Endothelial cell of umbilical vein (primary cell): ENCODE results near the gene ABCC5. TPM values are rescaled to one million over a fixed set of nuclear protein-coding genes. Genes with fewer than 3 reads are reported as not detected.

Experiments used
- BruUV-seq: library from RNA; stranded (reverse); fragments of 400-500 nt; replicated peaks from 2 replicates; lab custom pipeline; 2021; lab: Mats Ljungman, UMichigan
- CTCF ChIA-PET: fragments of 300-600, 350-600 bp; sonication (Branson Sonifier 250); formaldehyde crosslinking; loops from one replicate; lab custom pipeline; 2021; ENCODE audit warnings: antibody characterized with exemption, inconsistent platforms; lab: Charles Lee
- POLR2A ChIA-PET: fragments of 300-600, 350-600 bp; sonication (Branson Sonifier 250); formaldehyde crosslinking; loops from one replicate; lab custom pipeline; 2021; ENCODE audit warnings: antibody characterized with exemption, inconsistent platforms; lab: Charles Lee
- DNase-seq: peaks from one replicate; pipeline ENCODE4 v3.0.0-alpha.2; 2011; ENCODE audit warnings: low read depth, low spot score
- FAIRE-seq: peaks from 2 replicates; lab custom pipeline; 2011; peaks lifted over from hg19 to GRCh38; lab: Jason Lieb, UNC
- H2AFZ ChIP-seq: 2 replicates; pipeline ENCODE4 v1.6.0; 2012; ENCODE audit warnings: low read depth, low read length, control low read depth, inconsistent platforms
- H3K27ac ChIP-seq: 2 replicates; pipeline ENCODE4 v1.5.1; 2011; ENCODE audit warnings: low read depth, mild to moderate bottlenecking, control low read depth, low read length, moderate library complexity; ENCODE audit not compliant: insufficient read depth
- H3K27me3 ChIP-seq, 2 experiments: 2 replicates each; pipeline versions ENCODE4 v1.6.0 to v1.6.1; 2011; ENCODE audit warnings: low read length in 2 of 2, mixed read lengths in 1 of 2; ENCODE audit not compliant: control insufficient read depth in 2 of 2, insufficient read depth in 2 of 2
- H3K36me3 ChIP-seq, 2 experiments: 2 replicates in 1 of 2; 3 replicates in 1 of 2; pipeline ENCODE4 v1.5.1; 2011; ENCODE audit warnings: low read length in 2 of 2, mild to moderate bottlenecking in 1 of 2, moderate library complexity in 1 of 2; ENCODE audit not compliant: control insufficient read depth in 2 of 2, insufficient read depth in 2 of 2; ENCODE audit errors: extremely low read depth in 1 of 2
- H3K4me1 ChIP-seq: 3 replicates; pipeline ENCODE4 v1.5.1; 2011; ENCODE audit warnings: mild to moderate bottlenecking, low read length; ENCODE audit not compliant: control insufficient read depth, insufficient read depth; ENCODE audit errors: extremely low read depth
- H3K4me2 ChIP-seq: 2 replicates; pipeline ENCODE4 v1.6.1; 2011; ENCODE audit warnings: low read length, control low read depth, mixed read lengths; ENCODE audit not compliant: insufficient read depth
- H3K4me3 ChIP-seq, 3 experiments: fragments of 200-600 bp in 1 of 3; sonication (generic), shearing (Covaris generic) in 1 of 3; replicated peaks in 1 of 3; 2 replicates each; pipeline ENCODE4 v1.5.1; 2011 to 2016; ENCODE audit warnings: control low read depth in 3 of 3, low read length in 3 of 3, mild to moderate bottlenecking in 2 of 3, inconsistent platforms in 1 of 3, low read depth in 1 of 3, moderate library complexity in 1 of 3; ENCODE audit not compliant: insufficient read depth in 1 of 3
- H3K79me2 ChIP-seq: 2 replicates; pipeline ENCODE4 v1.6.0; 2012; ENCODE audit warnings: low read length, inconsistent platforms; ENCODE audit not compliant: control insufficient read depth, insufficient read depth
- H3K9ac ChIP-seq: replicated peaks from 2 replicates; pipeline ENCODE3; 2011; ENCODE audit warnings: low read length, control low read depth; ENCODE audit not compliant: insufficient read depth; ENCODE audit errors: extremely low read depth
- H3K9me1 ChIP-seq: replicated peaks from 3 replicates; pipeline ENCODE4 v1.6.0; 2011; ENCODE audit warnings: mild to moderate bottlenecking, low read length; ENCODE audit not compliant: control insufficient read depth, insufficient read depth; ENCODE audit errors: extremely low read depth
- H3K9me3 ChIP-seq: replicated peaks from 2 replicates; pipeline ENCODE4 v1.5.1; 2012; ENCODE audit warnings: low read length, inconsistent platforms; ENCODE audit not compliant: control insufficient read depth, insufficient read depth
- H4K20me1 ChIP-seq: replicated peaks from 2 replicates; pipeline ENCODE3; 2011; ENCODE audit warnings: mild to moderate bottlenecking, low read length; ENCODE audit not compliant: control insufficient read depth, insufficient read depth; ENCODE audit errors: extremely low read depth
- CTCF ChIP-seq, 2 donors: IDR thresholded peaks; 1 replicate in 1 of 2; 2 replicates in 1 of 2; pipeline ENCODE4 v1.5.1; 2011; ENCODE audit warnings: low read length in 2 of 2, mild to moderate bottlenecking in 2 of 2, moderate library complexity in 2 of 2, control low read depth in 1 of 2, inconsistent platforms in 1 of 2, low read depth in 1 of 2; ENCODE audit not compliant: insufficient read depth in 1 of 2; ENCODE audit errors: extremely low read depth in 1 of 2
- EZH2 ChIP-seq: IDR thresholded peaks from 2 replicates; pipeline ENCODE4 v1.6.1; 2012; ENCODE audit warnings: borderline replicate concordance, low read depth, mild to moderate bottlenecking, moderate library complexity, low read length, inconsistent platforms; ENCODE audit not compliant: severe bottlenecking
- FOS ChIP-seq: IDR thresholded peaks from 2 replicates; pipeline ENCODE4 v1.6.1; 2011; ENCODE audit warnings: mild to moderate bottlenecking, low read length, moderate library complexity, borderline replicate concordance; ENCODE audit not compliant: insufficient read depth
- GATA2 ChIP-seq: IDR thresholded peaks from 2 replicates; pipeline ENCODE4 v1.7.0; 2011; ENCODE audit warnings: low read depth, mild to moderate bottlenecking, moderate library complexity, mixed read lengths, low read length; ENCODE audit not compliant: insufficient read length, insufficient read depth
- JUN ChIP-seq: IDR thresholded peaks from 2 replicates; pipeline ENCODE4 v1.6.1; 2011; ENCODE audit warnings: borderline replicate concordance, low read depth; ENCODE audit not compliant: insufficient read length, insufficient read depth
- MAX ChIP-seq: IDR thresholded peaks from 2 replicates; pipeline ENCODE4 v1.6.1; 2011; ENCODE audit not compliant: insufficient read depth, insufficient read length
- MYC ChIP-seq: IDR thresholded peaks from one replicate; pipeline ENCODE4 v1.6.1; 2011; ENCODE audit warnings: mild to moderate bottlenecking, low read depth, low read length
- POLR2A ChIP-seq: IDR thresholded peaks from 2 replicates; pipeline ENCODE4 v1.6.1; 2012; ENCODE audit warnings: low read depth, mild to moderate bottlenecking, control low read depth, low read length
- POLR2AphosphoS5 ChIP-seq: IDR thresholded peaks from 2 replicates; pipeline ENCODE4 v1.6.1; 2012; ENCODE audit warnings: low read depth, mild to moderate bottlenecking, control low read depth, low read length, moderate library complexity; ENCODE audit not compliant: insufficient read depth
- dilution Hi-C: fragments of 300-500 bp; cut with MboI; formaldehyde crosslinking; loops from one replicate; pipeline ENCODE4 v1.15.0; 2019; ENCODE audit warnings: low sequenced_read_pairs; ENCODE audit not compliant: extremely low pct_ligation_motif_present
- intact Hi-C: fragments of 100-400 bp; cut with micrococcal nuclease; formaldehyde crosslinking; loops from one replicate; pipeline ENCODE4 v1.10.0; 2022
- polyA plus RNA-seq, 4 experiments: library from polyadenylated mRNA; depleted of rRNA in 3 of 4; stranded (reverse) in 3 of 4; unstranded in 1 of 4; fragments of >200 nt; gene quantifications; 2 replicates each; pipeline versions ENCODE4 v1.2.1 to v1.2.3, GENCODE V29; 2011 to 2012; ENCODE audit warnings: missing spikeins in 1 of 4
- total RNA-seq: library from RNA; stranded (reverse); gene quantifications from 2 replicates; pipeline ENCODE4 v1.2.3, GENCODE V29; 2021

The ABCC5 gene
- total and polyA plus RNA-seq, 2 donors (not counting 3 experiments of a cell fraction or from before 2014, with no cell fraction given), result 22.5 to 24.6 TPM

DNA sequence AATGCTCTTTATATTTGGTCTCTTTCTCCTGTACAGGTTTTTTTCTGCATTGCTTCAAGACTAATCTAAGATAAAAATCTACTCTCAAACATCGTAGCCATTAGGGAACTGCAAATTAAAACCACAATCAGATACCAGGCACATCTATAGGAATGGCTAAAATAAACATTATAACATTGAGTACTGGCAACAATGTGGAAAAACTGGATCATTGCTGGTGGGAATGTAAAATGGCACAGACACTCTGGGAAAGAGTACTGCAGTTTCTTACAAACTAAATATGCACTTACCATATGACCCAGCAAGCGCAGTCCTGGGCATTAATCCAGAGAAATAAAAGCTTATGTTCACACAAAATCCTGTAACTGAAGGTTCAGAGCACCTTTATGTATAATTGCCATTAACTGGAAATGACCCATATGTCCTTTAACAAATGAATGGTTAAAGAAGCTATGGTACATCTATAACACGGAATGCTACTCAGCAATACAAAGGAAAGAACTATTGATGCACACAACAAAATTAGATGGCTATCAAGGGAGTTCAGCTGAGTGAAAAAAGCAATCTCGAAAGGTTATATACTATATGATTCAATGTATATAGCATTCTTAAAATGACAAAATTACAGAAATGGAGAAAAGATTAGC lies 6.3 kb downstream of the ABCC5 start:
- TF ChIP-seq GATA2, result no peak
- no peak for TF ChIP-seq POLR2AphosphoS5
- no peak for TF ChIP-seq FOS
- H3K36me3 ChIP-seq, result no peaks in the 10 kb centered on the region
- DNase-seq (no peak), FAIRE-seq (no peak)
- no peaks in the 10 kb centered on the region for H3K27me3 ChIP-seq
- no peak overlapping the region for H3K9ac ChIP-seq
- H3K4me1 ChIP-seq, result peaks cover 3% of the 10 kb centered on the region
- no peaks in the 10 kb centered on the region for H3K9me3 ChIP-seq
- ChIA-PET POLR2A (interaction anchor here (0.6 kb wide), 1 partner anchor 30 kb away, joined by 4 read pairs; no protein-coding TSS in a partner anchor), CTCF (no interaction called here)
- no peaks in the 10 kb centered on the region for H3K9me1 ChIP-seq
- H3K79me2 ChIP-seq, result no peaks in the 10 kb centered on the region
- H3K4me2 ChIP-seq, result no peak overlapping the region
- intact Hi-C loops (no loop called here), dilution Hi-C loops (no loop called here)
- no peak overlapping the region for H2AFZ ChIP-seq
- no TSS peak for BruUV-seq
- H4K20me1 ChIP-seq, result no peaks in the 10 kb centered on the region
- H3K27ac ChIP-seq, result no peak overlapping the region
- H3K4me3 ChIP-seq, result no peak overlapping the region

GRCh38 chr3:184008161-184008560 lies 9.5 kb downstream of the ABCC5 start:
- Histone ChIP-seq H3K9me3 (no peaks in the 10 kb centered on the region), H3K27me3 (no peaks in the 10 kb centered on the region), H3K36me3 (no peaks in the 10 kb centered on the region), H3K27ac (no peak overlapping the region), H3K9me1 (no peaks in the 10 kb centered on the region), H3K79me2 (no peaks in the 10 kb centered on the region), H2AFZ (no peak overlapping the region), H3K4me3 (no peak overlapping the region), H4K20me1 (no peaks in the 10 kb centered on the region), H3K4me1 (peaks cover 15% of the 10 kb centered on the region), H3K4me2 (no peak overlapping the region), H3K9ac (no peak overlapping the region)
- POLR2A ChIA-PET, result no interaction called here
- no TSS peak for BruUV-seq
- DNase-seq (no peak), FAIRE-seq (no peak)
- no peak for TF ChIP-seq MYC
- TF ChIP-seq MAX, result no peak
- no peak for TF ChIP-seq JUN
- no peak for TF ChIP-seq POLR2AphosphoS5
- TF ChIP-seq FOS, result no peak
- no peak for TF ChIP-seq CTCF (IDR thresholded peaks at IDR 0.05; ENCODE audit: extremely low read depth in 1 of 2, insufficient read depth in 1 of 2, low read depth in 1 of 2, low read length in 2 of 2)
- no peak for TF ChIP-seq POLR2A
- no peak for TF ChIP-seq EZH2
- no peak for TF ChIP-seq GATA2
- CTCF ChIA-PET, result interaction anchor here (3.3 kb wide), 1 partner anchor 8 kb away, joined by 31 read pairs; the partner anchor contains the start of gene ABCC5
- intact Hi-C loops, result no loop called here
- dilution Hi-C loops, result no loop called here
